Subcutaneous abdominal adipose tissue (tissue), 5 donors: ENCODE results near the gene CTNNA3.

Source experiments
- H3K27ac ChIP-seq: one replicate; pipeline ENCODE4 v1.7.0; 2013; ENCODE audit warnings: low read depth, mild to moderate bottlenecking, inconsistent platforms, low read length, moderate library complexity
- H3K27me3 ChIP-seq, 5 donors: one replicate each; pipeline ENCODE4 v1.7.0; 2013; ENCODE audit warnings: low read length in 5 of 5, inconsistent platforms in 1 of 5; ENCODE audit not compliant: control insufficient read depth in 5 of 5, insufficient read depth in 4 of 5
- H3K36me3 ChIP-seq, 5 donors: one replicate each; pipeline ENCODE4 v1.7.0; 2013; ENCODE audit warnings: low read length in 5 of 5; ENCODE audit not compliant: control insufficient read depth in 5 of 5, insufficient read depth in 5 of 5
- H3K4me1 ChIP-seq, 5 donors: one replicate each; pipeline ENCODE4 v1.7.0; 2013; ENCODE audit warnings: low read length in 5 of 5, mild to moderate bottlenecking in 3 of 5, moderate library complexity in 1 of 5; ENCODE audit not compliant: control insufficient read depth in 5 of 5, insufficient read depth in 5 of 5
- H3K4me3 ChIP-seq, 5 donors: one replicate each; pipeline ENCODE4 v1.7.0; 2013; ENCODE audit warnings: low read length in 5 of 5, low read depth in 1 of 5
- H3K9ac ChIP-seq, 5 donors: one replicate each; pipeline ENCODE4 v1.7.0; 2013; ENCODE audit warnings: low read length in 5 of 5, mild to moderate bottlenecking in 4 of 5, moderate library complexity in 3 of 5
- H3K9me3 ChIP-seq, 5 donors: one replicate each; pipeline ENCODE4 v1.7.0; 2013; ENCODE audit warnings: low read length in 5 of 5; ENCODE audit not compliant: control insufficient read depth in 5 of 5
- donor health status: healthy.
- donor health status: healthy.
- donor health status: healthy.
- donor health status: healthy.
- donor health status: healthy.

Gene CTNNA3

GRCh38 chr10:66862687-66863258 is 833.2 kb downstream of the CTNNA3 start:
- Histone ChIP-seq H3K27ac (no peak overlapping the region), H3K4me1 (no peaks in the 10 kb centered on the region), H3K4me3 (no peak overlapping the region), H3K9ac (no peak overlapping the region), H3K9me3 (peaks cover 0 to 5% (median 0%) of the 10 kb centered on the region in 5 donors), H3K36me3 (no peaks in the 10 kb centered on the region), H3K27me3 (no peaks in the 10 kb centered on the region)

- H3K36me3 ChIP-seq, result no peaks in the 10 kb centered on the region
- H3K9ac ChIP-seq, result no peak overlapping the region
- no peak overlapping the region for H3K4me3 ChIP-seq
- H3K27me3 ChIP-seq, result no peaks in the 10 kb centered on the region
- H3K9me3 ChIP-seq, result peaks cover 0 to 5% (median 0%) of the 10 kb centered on the region in 5 donors
- H3K27ac ChIP-seq, result no peak overlapping the region
- H3K4me1 ChIP-seq, result no peaks in the 10 kb centered on the region
Measured at GRCh38 chr10:66860376-66860945, 835.5 kb downstream of the CTNNA3 start.

- no peaks in the 10 kb centered on the region for H3K27me3 ChIP-seq
- no peak overlapping the region for H3K9ac ChIP-seq
- H3K27ac ChIP-seq, result no peak overlapping the region
- no peak overlapping the region for H3K4me3 ChIP-seq
- no peaks in the 10 kb centered on the region for H3K4me1 ChIP-seq
- H3K36me3 ChIP-seq, result no peaks in the 10 kb centered on the region
- H3K9me3 ChIP-seq, result no peaks in the 10 kb centered on the region
Measured at GRCh38 chr10:66852811-66853210, 843.2 kb downstream of the CTNNA3 start.

GRCh38 chr10:66848856-66849255 is 847.1 kb downstream of the CTNNA3 start:
- no peak overlapping the region for H3K27ac ChIP-seq
- H3K27me3 ChIP-seq, result no peaks in the 10 kb centered on the region
- no peak overlapping the region for H3K4me3 ChIP-seq
- no peaks in the 10 kb centered on the region for H3K9me3 ChIP-seq
- H3K9ac ChIP-seq, result no peak overlapping the region
- H3K36me3 ChIP-seq, result no peaks in the 10 kb centered on the region
- H3K4me1 ChIP-seq, result no peaks in the 10 kb centered on the region

- Histone ChIP-seq H3K4me1 (no peaks in the 10 kb centered on the region), H3K4me3 (no peak overlapping the region), H3K27ac (no peak overlapping the region), H3K9me3 (no peaks in the 10 kb centered on the region), H3K36me3 (no peaks in the 10 kb centered on the region), H3K27me3 (no peaks in the 10 kb centered on the region), H3K9ac (no peak overlapping the region)
Measured at GRCh38 chr10:66844176-66844942, 851.6 kb downstream of the CTNNA3 start.

GRCh38 chr10:66843396-66843795 is 852.6 kb downstream of the CTNNA3 start:
- H3K4me3 ChIP-seq, result no peak overlapping the region
- no peaks in the 10 kb centered on the region for H3K27me3 ChIP-seq
- no peak overlapping the region for H3K9ac ChIP-seq
- H3K36me3 ChIP-seq, result no peaks in the 10 kb centered on the region
- H3K9me3 ChIP-seq, result no peaks in the 10 kb centered on the region
- H3K4me1 ChIP-seq, result no peaks in the 10 kb centered on the region
- no peak overlapping the region for H3K27ac ChIP-seq

GRCh38 chr10:66842867-66843266 is 853.1 kb downstream of the CTNNA3 start:
- H3K27ac ChIP-seq, result no peak overlapping the region
- no peaks in the 10 kb centered on the region for H3K36me3 ChIP-seq
- H3K4me1 ChIP-seq, result no peaks in the 10 kb centered on the region
- no peak overlapping the region for H3K9ac ChIP-seq
- no peaks in the 10 kb centered on the region for H3K27me3 ChIP-seq
- H3K4me3 ChIP-seq, result no peak overlapping the region
- H3K9me3 ChIP-seq, result no peaks in the 10 kb centered on the region

- Histone ChIP-seq H3K9ac (no peak overlapping the region), H3K4me3 (no peak overlapping the region), H3K27ac (no peak overlapping the region), H3K4me1 (no peaks in the 10 kb centered on the region), H3K27me3 (no peaks in the 10 kb centered on the region), H3K9me3 (no peaks in the 10 kb centered on the region), H3K36me3 (no peaks in the 10 kb centered on the region)
Measured at GRCh38 chr10:66842371-66842770, 853.6 kb downstream of the CTNNA3 start.

GRCh38 chr10:66838656-66839055 is 857.3 kb downstream of the CTNNA3 start:
- Histone ChIP-seq H3K27ac (no peak overlapping the region), H3K36me3 (no peaks in the 10 kb centered on the region), H3K9ac (no peak overlapping the region), H3K27me3 (no peaks in the 10 kb centered on the region), H3K4me3 (no peak overlapping the region), H3K9me3 (no peaks in the 10 kb centered on the region), H3K4me1 (no peaks in the 10 kb centered on the region)

GRCh38 chr10:66837990-66838389 is 858.0 kb downstream of the CTNNA3 start:
- no peaks in the 10 kb centered on the region for H3K9me3 ChIP-seq
- H3K36me3 ChIP-seq, result no peaks in the 10 kb centered on the region
- no peak overlapping the region for H3K27ac ChIP-seq
- H3K4me3 ChIP-seq, result no peak overlapping the region
- H3K9ac ChIP-seq, result no peak overlapping the region
- no peaks in the 10 kb centered on the region for H3K4me1 ChIP-seq
- no peaks in the 10 kb centered on the region for H3K27me3 ChIP-seq
